Ascending aorta (tissue), 2 donors: ENCODE measurements around the gene S100A16. TPM values are rescaled to one million over a fixed set of nuclear protein-coding genes. Genes with fewer than 3 reads are reported as not detected.
A peak's percentile ranks its signal among the peaks of the same experiment; 100 is the strongest.

Experiments used
- DNase-seq, 2 donors: peaks; one replicate each; pipeline ENCODE4 v3.0.0-alpha.2; 2019; ENCODE audit warnings: low spot score in 2 of 2
- H3K27ac ChIP-seq, 2 donors: fragments of 200-600 bp; sonication (generic); one replicate each; pipeline ENCODE4 v1.5.1; 2016 to 2017; ENCODE audit warnings: mild to moderate bottlenecking in 1 of 2
- H3K27me3 ChIP-seq: fragments of 200-600 bp; sonication (generic); one replicate; pipeline ENCODE4 v1.5.1; 2017
- H3K36me3 ChIP-seq, 2 donors: fragments of 200-600 bp; sonication (generic); one replicate each; pipeline ENCODE4 v1.5.1; 2016
- H3K4me1 ChIP-seq, 2 donors: fragments of 200-600 bp; sonication (generic); one replicate each; pipeline ENCODE4 v1.5.1; 2016 to 2017; ENCODE audit warnings: mild to moderate bottlenecking in 1 of 2
- H3K4me3 ChIP-seq, 2 donors: fragments of 200-600 bp; sonication (generic); one replicate each; pipeline ENCODE4 v1.5.1; 2016 to 2017; ENCODE audit warnings: mild to moderate bottlenecking in 1 of 2
- H3K9me3 ChIP-seq, 2 donors: fragments of 200-600 bp; sonication (generic); one replicate each; pipeline ENCODE4 v1.5.1; 2016
- CTCF ChIP-seq, 3 experiments: fragments of 200-600 bp in 2 of 3; fragments of 450-650 bp in 1 of 3; sonication (generic) in 2 of 3; IDR thresholded peaks; one replicate each; pipeline ENCODE4 v1.5.1; 2016 to 2019; ENCODE audit warnings: antibody characterized with exemption in 3 of 3, mild to moderate bottlenecking in 1 of 3, moderate library complexity in 1 of 3
- intact Hi-C: fragments of 100-400 bp; cut with DNase I; formaldehyde crosslinking; loops from one replicate; pipeline ENCODE4 v1.15.1; 2023
- total RNA-seq: library from RNA; depleted of rRNA; stranded (reverse); fragments of >200 nt; gene quantifications from one replicate; pipeline ENCODE4 v1.1.0, GENCODE V29; 2016

The S100A16 gene
- total RNA-seq, 1 donor from 2014 or later = 364 TPM

GRCh38 chr1:153630384-153630783 is 17.4 kb upstream of the S100A16 start:
- Histone ChIP-seq H3K4me1 (peaks cover 8 to 32% of the 10 kb centered on the region in 2 donors), H3K27me3 (no peaks in the 10 kb centered on the region), H3K36me3 (no peaks in the 10 kb centered on the region), H3K4me3 (no peak overlapping the region), H3K9me3 (no peaks in the 10 kb centered on the region), H3K27ac (peak overlapping the region; percentile 87 to 94)
- DNase-seq = no peak
- intact Hi-C loops = no loop called here
- no peak for TF ChIP-seq CTCF (IDR thresholded peaks at IDR 0.05)

GRCh38 chr1:153629971-153630370 is 17.0 kb upstream of the S100A16 start:
- Histone ChIP-seq H3K27me3 (no peaks in the 10 kb centered on the region), H3K27ac (peak overlapping the region; percentile 87 to 94), H3K9me3 (no peaks in the 10 kb centered on the region), H3K4me1 (peaks cover 4 to 31% of the 10 kb centered on the region in 2 donors), H3K4me3 (no peak overlapping the region), H3K36me3 (peaks cover 0 to 2% of the 10 kb centered on the region in 2 donors)
- no peak for TF ChIP-seq CTCF (IDR thresholded peaks at IDR 0.05)
- DNase-seq = no peak
- intact Hi-C loops = loop anchor here (5.0 kb wide), 1 partner anchor 123 kb away; no protein-coding TSS in a partner anchor

GRCh38 chr1:153629343-153629665 is 16.4 kb upstream of the S100A16 start:
- no peak for DNase-seq
- no peaks in the 10 kb centered on the region for H3K27me3 ChIP-seq
- no peak overlapping the region for H3K4me3 ChIP-seq
- peaks cover 3 to 34% of the 10 kb centered on the region in 2 donors for H3K4me1 ChIP-seq
- intact Hi-C loops = loop anchor here (5.0 kb wide), 1 partner anchor 122 kb away; no protein-coding TSS in a partner anchor
- H3K36me3 ChIP-seq = peaks cover 0 to 4% of the 10 kb centered on the region in 2 donors
- H3K9me3 ChIP-seq = no peaks in the 10 kb centered on the region
- H3K27ac ChIP-seq = peak overlapping the region; percentile 87 to 94
- TF ChIP-seq CTCF (IDR thresholded peaks at IDR 0.05) = no peak

GRCh38 chr1:153628638-153629342 is 15.9 kb upstream of the S100A16 start:
- TF ChIP-seq CTCF (IDR thresholded peaks at IDR 0.05) = no peak
- no peaks in the 10 kb centered on the region for H3K27me3 ChIP-seq
- H3K4me1 ChIP-seq = peaks cover 3 to 34% of the 10 kb centered on the region in 2 donors
- H3K27ac ChIP-seq = peak overlapping the region; percentile 87 to 94
- intact Hi-C loops = loop anchor here (5.0 kb wide), 1 partner anchor 121 kb away; no protein-coding TSS in a partner anchor
- no peak overlapping the region for H3K4me3 ChIP-seq
- H3K9me3 ChIP-seq = no peaks in the 10 kb centered on the region
- DNase-seq = peak in 1 of 2 donors; percentile 52
- peaks cover 0 to 4% of the 10 kb centered on the region in 2 donors for H3K36me3 ChIP-seq

- Histone ChIP-seq H3K27me3 (no peaks in the 10 kb centered on the region), H3K9me3 (no peaks in the 10 kb centered on the region), H3K4me3 (peak within 1 kb of the TSS; percentile 66 to 69), H3K4me1 (peaks cover 3 to 34% of the 10 kb centered on the region in 2 donors), H3K27ac (peak within 1 kb of the TSS; percentile 87 to 94), H3K36me3 (peaks cover 0 to 4% of the 10 kb centered on the region in 2 donors)
- intact Hi-C loops = loop anchor here (2.0 to 5.0 kb wide), 2 partner anchors 15 to 121 kb away; partner anchors contain the start of gene S100A16
- no peak for DNase-seq
- peak in 2 of 3 experiments; percentile 0 to 3 for TF ChIP-seq CTCF (IDR thresholded peaks at IDR 0.05)
Observed at GRCh38 chr1:153627715-153628626, 15.0 kb upstream of the S100A16 start, which contains the start of gene S100A1. TSS of gene S100A1 (plus strand) at chr1:153628434. CDS start at chr1:153630522, 2,088 bp downstream.
